SK-N-MC (cell line): ENCODE measurements around the gene NUP214.
A peak's percentile ranks its signal among the peaks of the same experiment; 100 is the strongest.

Experiments
- DNase-seq: peaks from one replicate; pipeline ENCODE4 v3.0.0-alpha.2; 2011; ENCODE audit warnings: low read depth, low spot score
- H3K27ac ChIP-seq: fragments of 200-600 bp; sonication (generic); 2 replicates; pipeline ENCODE4 v1.5.1; 2016; ENCODE audit warnings: mixed run types
- H3K36me3 ChIP-seq: fragments of 200-600 bp; sonication (generic); 2 replicates; pipeline ENCODE4 v1.6.1; 2017; ENCODE audit warnings: antibody characterized with exemption, low read length, mixed read lengths; ENCODE audit not compliant: insufficient read depth
- H3K4me3 ChIP-seq: fragments of 200-600 bp; sonication (generic); 2 replicates; pipeline ENCODE4 v1.5.1; 2016
- H3K9ac ChIP-seq: fragments of 200-600 bp; sonication (generic); 2 replicates; pipeline ENCODE4 v1.8.0; 2017; ENCODE audit warnings: mixed run types, mixed read lengths; ENCODE audit not compliant: insufficient read length
- H3K9me3 ChIP-seq: fragments of 200-600 bp; sonication (generic); 2 replicates; pipeline ENCODE4 v1.6.1; 2017; ENCODE audit warnings: low read depth, mild to moderate bottlenecking, antibody characterized with exemption, low read length, moderate library complexity, mixed read lengths
- EZH2 ChIP-seq: fragments of 200-600 bp; sonication (generic); IDR thresholded peaks from one replicate; pipeline ENCODE4 v1.6.1; 2017; ENCODE audit warnings: antibody characterized with exemption
- FOXP2 ChIP-seq: optimal IDR thresholded peaks from 2 replicates; pipeline ENCODE3; 2011; ENCODE audit warnings: mild to moderate bottlenecking, moderate library complexity; ENCODE audit not compliant: insufficient read depth; ENCODE audit errors: extremely low read length, control extremely low read depth
- POLR2AphosphoS5 ChIP-seq: IDR thresholded peaks from 2 replicates; pipeline ENCODE4 v1.6.1; 2012; ENCODE audit warnings: mild to moderate bottlenecking, low read depth, low read length, borderline replicate concordance

The NUP214 gene

GRCh38 chr9:131125288-131126058 lies at the start of gene NUP214:
NUP214 (plus strand) TSS chr9:131125586; CDS start chr9:131125705, 119 bp downstream.
- Histone ChIP-seq H3K27ac (peak within 1 kb of the TSS; percentile 89), H3K36me3 (peaks cover 32% of the 10 kb centered on the region), H3K9ac (peak within 1 kb of the TSS; percentile 99), H3K9me3 (no peaks in the 10 kb centered on the region), H3K4me3 (peak within 1 kb of the TSS; percentile 95)
- TF ChIP-seq FOXP2, result no peak
- TF ChIP-seq POLR2AphosphoS5, result peak; percentile 95
- peak; percentile 90 for DNase-seq

GRCh38 chr9:131076347-131077195 lies 48.8 kb upstream of the NUP214 start:
- Histone ChIP-seq H3K4me3 (no peak overlapping the region), H3K9me3 (no peaks in the 10 kb centered on the region), H3K36me3 (no peaks in the 10 kb centered on the region), H3K27ac (no peak overlapping the region), H3K9ac (no peak overlapping the region)
- TF ChIP-seq FOXP2 (no peak), EZH2 (no peak), POLR2AphosphoS5 (no peak)
- no peak for DNase-seq

GRCh38 chr9:131078427-131079366 lies 46.7 kb upstream of the NUP214 start:
- DNase-seq, result no peak
- TF ChIP-seq FOXP2 (no peak), POLR2AphosphoS5 (no peak), EZH2 (no peak)
- Histone ChIP-seq H3K27ac (no peak overlapping the region), H3K9ac (no peak overlapping the region), H3K9me3 (no peaks in the 10 kb centered on the region), H3K36me3 (no peaks in the 10 kb centered on the region), H3K4me3 (no peak overlapping the region)

DNA sequence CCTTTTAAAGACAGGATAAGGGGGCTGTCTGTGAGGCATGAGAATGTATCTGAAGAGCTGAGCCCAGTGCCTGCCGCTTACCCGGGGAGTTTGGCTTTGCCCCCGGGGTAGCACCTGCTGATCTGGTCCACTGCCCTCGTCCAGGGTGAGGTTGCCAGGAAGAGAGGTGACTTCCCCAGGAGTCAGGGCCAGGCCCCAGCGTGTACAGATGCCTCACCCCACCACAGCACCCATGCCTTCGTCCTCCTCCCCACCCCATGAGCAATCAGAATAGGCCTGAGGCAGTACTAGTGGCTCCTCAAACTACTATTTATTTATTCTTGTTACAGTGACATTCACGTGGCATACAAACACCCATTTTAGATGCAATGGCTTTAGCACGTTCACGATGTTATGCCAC lies 44.8 kb upstream of the NUP214 start:
- Histone ChIP-seq H3K9ac (no peak overlapping the region), H3K36me3 (no peaks in the 10 kb centered on the region)

GRCh38 chr9:131081868-131082267 lies 43.5 kb upstream of the NUP214 start:
- H3K4me3 ChIP-seq, result no peak overlapping the region
- no peak overlapping the region for H3K27ac ChIP-seq
- TF ChIP-seq FOXP2 (no peak), EZH2 (no peak), POLR2AphosphoS5 (no peak)
- DNase-seq, result no peak
- H3K36me3 ChIP-seq, result no peaks in the 10 kb centered on the region
- no peaks in the 10 kb centered on the region for H3K9me3 ChIP-seq
- H3K9ac ChIP-seq, result no peak overlapping the region

More for the DNA sequence above, 44.8 kb upstream of the NUP214 start:
- H3K9me3 ChIP-seq, result no peaks in the 10 kb centered on the region
- DNase-seq, result no peak
- H3K4me3 ChIP-seq, result no peak overlapping the region
- no peak for TF ChIP-seq EZH2
- no peak for TF ChIP-seq POLR2AphosphoS5
- TF ChIP-seq FOXP2, result no peak
- no peak overlapping the region for H3K27ac ChIP-seq

- TF ChIP-seq FOXP2, result no peak
- TF ChIP-seq POLR2AphosphoS5, result no peak
These were observed 42.4 kb upstream of the NUP214 start for GRCh38 chr9:131082774-131083512.

DNA sequence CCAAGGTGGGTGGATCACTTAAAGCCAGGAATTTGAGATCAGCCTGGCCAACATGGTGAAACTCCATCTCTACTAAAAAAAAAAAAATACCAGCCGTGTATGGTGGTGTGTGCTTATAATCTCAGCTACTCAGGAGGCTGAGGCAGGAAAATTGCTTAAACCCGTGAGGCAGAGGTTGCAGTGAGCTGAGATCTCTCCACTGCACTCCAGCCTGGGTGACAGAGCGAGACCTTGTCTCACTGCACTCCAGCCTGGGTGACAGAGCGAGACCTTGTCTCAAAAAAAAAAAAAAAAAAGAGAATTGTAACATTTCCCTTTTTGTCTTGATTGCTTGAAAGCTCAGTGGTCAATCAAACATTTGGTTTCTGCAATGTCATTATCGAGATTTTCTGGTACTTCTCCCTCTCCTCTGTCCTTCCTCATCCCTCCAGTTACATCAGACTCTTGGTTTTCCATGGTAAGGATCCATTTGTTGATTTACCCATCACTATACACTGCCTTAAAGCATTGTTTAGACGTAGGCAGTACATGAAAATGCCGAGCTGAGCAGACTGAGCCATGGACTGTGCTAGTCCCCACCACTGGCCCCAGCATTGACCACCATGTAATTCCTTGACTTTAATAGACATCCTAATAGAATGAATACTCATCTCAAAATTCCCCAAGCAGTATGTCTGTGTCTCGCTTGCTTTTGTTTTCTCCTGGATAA lies 40.6 kb upstream of the NUP214 start:
- H3K9me3 ChIP-seq, result no peaks in the 10 kb centered on the region
- DNase-seq, result no peak
- TF ChIP-seq EZH2, result no peak
- TF ChIP-seq POLR2AphosphoS5, result no peak
- TF ChIP-seq FOXP2, result no peak
- H3K27ac ChIP-seq, result no peak overlapping the region
- no peak overlapping the region for H3K4me3 ChIP-seq
- no peak overlapping the region for H3K9ac ChIP-seq
- no peaks in the 10 kb centered on the region for H3K36me3 ChIP-seq

More at GRCh38 chr9:131082774-131083512, 42.4 kb upstream of the NUP214 start:
- Histone ChIP-seq H3K27ac (no peak overlapping the region), H3K4me3 (no peak overlapping the region), H3K9ac (no peak overlapping the region), H3K9me3 (no peaks in the 10 kb centered on the region), H3K36me3 (no peaks in the 10 kb centered on the region)
- no peak for DNase-seq
